HEK293 (cell line): ENCODE measurements around the gene BLOC1S6.
A peak's percentile ranks its signal among the peaks of the same experiment; 100 is the strongest.

Source experiments
- KLF7 ChIP-seq: fragments of 450-650 bp; formaldehyde crosslinking; IDR thresholded peaks from 2 replicates; pipeline ENCODE4 v1.5.1; 2016; ENCODE audit warnings: missing biosample characterization, missing genetic modification characterization, borderline replicate concordance
- SCRT1 ChIP-seq: fragments of 450-650 bp; formaldehyde crosslinking; IDR thresholded peaks from 2 replicates; pipeline ENCODE4 v1.5.1; 2016; ENCODE audit warnings: missing biosample characterization, missing genetic modification characterization, borderline replicate concordance
- SP7 ChIP-seq: fragments of 450-650 bp; formaldehyde crosslinking; IDR thresholded peaks from 2 replicates; pipeline ENCODE4 v1.5.1; 2016; ENCODE audit warnings: missing biosample characterization, missing genetic modification characterization
- ZBTB7A ChIP-seq: fragments of 450-650 bp; formaldehyde crosslinking; IDR thresholded peaks from 2 replicates; pipeline ENCODE4 v1.5.1; 2016; ENCODE audit warnings: low read depth, missing biosample characterization, missing genetic modification characterization
- ZFHX2 ChIP-seq: fragments of 450-650 bp; formaldehyde crosslinking; conservative IDR thresholded peaks from 2 replicates; pipeline ENCODE4 v1.5.1; 2016; ENCODE audit warnings: missing biosample characterization, missing genetic modification characterization
- ZFP37 ChIP-seq: fragments of 450-650 bp; formaldehyde crosslinking; IDR thresholded peaks from 2 replicates; pipeline ENCODE4 v1.5.1; 2016; ENCODE audit warnings: missing biosample characterization, missing genetic modification characterization
- ZNF146 ChIP-seq: fragments of 450-650 bp; formaldehyde crosslinking; IDR thresholded peaks from 2 replicates; pipeline ENCODE4 v1.5.1; 2016; ENCODE audit warnings: missing biosample characterization, missing genetic modification characterization
- ZNF169 ChIP-seq: fragments of 450-650 bp; formaldehyde crosslinking; IDR thresholded peaks from 2 replicates; pipeline ENCODE4 v1.5.1; 2016; ENCODE audit warnings: missing biosample characterization, missing genetic modification characterization
- ZNF23 ChIP-seq: fragments of 450-650 bp; formaldehyde crosslinking; IDR thresholded peaks from 2 replicates; pipeline ENCODE4 v1.5.1; 2016; ENCODE audit warnings: missing biosample characterization, missing genetic modification characterization, borderline replicate concordance
- ZNF24 ChIP-seq: fragments of 450-650 bp; formaldehyde crosslinking; IDR thresholded peaks from 2 replicates; pipeline ENCODE4 v1.5.1; 2016; ENCODE audit warnings: missing biosample characterization, missing genetic modification characterization
- ZNF302 ChIP-seq: fragments of 450-650 bp; formaldehyde crosslinking; IDR thresholded peaks from 2 replicates; pipeline ENCODE4 v1.5.1; 2016; ENCODE audit warnings: missing biosample characterization, missing genetic modification characterization, low read depth
- ZNF391 ChIP-seq: fragments of 450-650 bp; formaldehyde crosslinking; IDR thresholded peaks from 2 replicates; pipeline ENCODE4 v1.5.1; 2016; ENCODE audit warnings: low read depth, missing biosample characterization, missing genetic modification characterization, borderline replicate concordance
- ZNF404 ChIP-seq: fragments of 450-650 bp; formaldehyde crosslinking; IDR thresholded peaks from 2 replicates; pipeline ENCODE4 v1.5.1; 2017; ENCODE audit warnings: missing biosample characterization, missing genetic modification characterization
- ZNF433 ChIP-seq: fragments of 450-650 bp; formaldehyde crosslinking; IDR thresholded peaks from 2 replicates; pipeline ENCODE4 v1.5.1; 2016; ENCODE audit warnings: missing biosample characterization, missing genetic modification characterization, low read depth
- ZNF544 ChIP-seq: fragments of 450-650 bp; formaldehyde crosslinking; IDR thresholded peaks from 2 replicates; pipeline ENCODE4 v1.5.0; 2017; ENCODE audit warnings: missing biosample characterization, missing genetic modification characterization
- ZNF548 ChIP-seq: fragments of 450-650 bp; formaldehyde crosslinking; IDR thresholded peaks from 2 replicates; pipeline ENCODE4 v1.5.1; 2016; ENCODE audit warnings: missing biosample characterization, missing genetic modification characterization
- ZNF549 ChIP-seq: fragments of 450-650 bp; IDR thresholded peaks from 2 replicates; pipeline ENCODE4 v1.5.1; 2018; ENCODE audit warnings: missing biosample characterization, missing genetic modification characterization, mild to moderate bottlenecking, inconsistent platforms, moderate library complexity
- ZNF624 ChIP-seq: fragments of 450-650 bp; formaldehyde crosslinking; IDR thresholded peaks from 2 replicates; pipeline ENCODE4 v1.5.1; 2017; ENCODE audit warnings: missing biosample characterization, missing genetic modification characterization
- ZNF76 ChIP-seq: fragments of 450-650 bp; formaldehyde crosslinking; IDR thresholded peaks from 2 replicates; pipeline ENCODE4; 2016; ENCODE audit warnings: low read depth, missing biosample characterization, missing genetic modification characterization, borderline replicate concordance
- ZNF768 ChIP-seq: fragments of 450-650 bp; formaldehyde crosslinking; IDR thresholded peaks from 2 replicates; pipeline ENCODE4 v1.5.1; 2018; ENCODE audit warnings: missing biosample characterization, mild to moderate bottlenecking, missing genetic modification characterization
- ZXDB ChIP-seq: fragments of 450-650 bp; formaldehyde crosslinking; IDR thresholded peaks from 2 replicates; pipeline ENCODE4 v1.5.1; 2016; ENCODE audit warnings: missing biosample characterization, missing genetic modification characterization
- TF ChIP-seq, protein P1 (sequence below): fragments of 450-650 bp; formaldehyde crosslinking; IDR thresholded peaks from 2 replicates; pipeline ENCODE4 v1.5.1; 2017; ENCODE audit warnings: missing biosample characterization, mild to moderate bottlenecking, missing genetic modification characterization, moderate library complexity
- TF ChIP-seq, protein P2 (sequence below): fragments of 450-650 bp; formaldehyde crosslinking; IDR thresholded peaks from 2 replicates; pipeline ENCODE4 v1.5.1; 2016; ENCODE audit warnings: missing biosample characterization, missing genetic modification characterization, borderline replicate concordance
- TF ChIP-seq, protein P3 (sequence below): fragments of 450-650 bp; formaldehyde crosslinking; IDR thresholded peaks from 2 replicates; pipeline ENCODE4 v1.5.1; 2016; ENCODE audit warnings: missing biosample characterization, missing genetic modification characterization
- TF ChIP-seq, protein P4 (sequence below): fragments of 450-650 bp; formaldehyde crosslinking; IDR thresholded peaks from 2 replicates; pipeline ENCODE4 v1.5.1; 2016; ENCODE audit warnings: missing biosample characterization, missing genetic modification characterization
- TF ChIP-seq, protein P5 (sequence below): fragments of 450-650 bp; formaldehyde crosslinking; IDR thresholded peaks from 2 replicates; pipeline ENCODE4 v1.5.1; 2016; ENCODE audit warnings: missing biosample characterization, missing genetic modification characterization
- TF ChIP-seq, protein P6 (sequence below): fragments of 450-650 bp; formaldehyde crosslinking; IDR thresholded peaks from 2 replicates; pipeline ENCODE4 v1.5.1; 2016; ENCODE audit warnings: missing biosample characterization, missing genetic modification characterization
- TF ChIP-seq, protein P7 (sequence below): fragments of 450-650 bp; formaldehyde crosslinking; IDR thresholded peaks from 2 replicates; pipeline ENCODE4 v1.5.1; 2016; ENCODE audit warnings: missing biosample characterization, missing genetic modification characterization

Gene BLOC1S6

DNA sequence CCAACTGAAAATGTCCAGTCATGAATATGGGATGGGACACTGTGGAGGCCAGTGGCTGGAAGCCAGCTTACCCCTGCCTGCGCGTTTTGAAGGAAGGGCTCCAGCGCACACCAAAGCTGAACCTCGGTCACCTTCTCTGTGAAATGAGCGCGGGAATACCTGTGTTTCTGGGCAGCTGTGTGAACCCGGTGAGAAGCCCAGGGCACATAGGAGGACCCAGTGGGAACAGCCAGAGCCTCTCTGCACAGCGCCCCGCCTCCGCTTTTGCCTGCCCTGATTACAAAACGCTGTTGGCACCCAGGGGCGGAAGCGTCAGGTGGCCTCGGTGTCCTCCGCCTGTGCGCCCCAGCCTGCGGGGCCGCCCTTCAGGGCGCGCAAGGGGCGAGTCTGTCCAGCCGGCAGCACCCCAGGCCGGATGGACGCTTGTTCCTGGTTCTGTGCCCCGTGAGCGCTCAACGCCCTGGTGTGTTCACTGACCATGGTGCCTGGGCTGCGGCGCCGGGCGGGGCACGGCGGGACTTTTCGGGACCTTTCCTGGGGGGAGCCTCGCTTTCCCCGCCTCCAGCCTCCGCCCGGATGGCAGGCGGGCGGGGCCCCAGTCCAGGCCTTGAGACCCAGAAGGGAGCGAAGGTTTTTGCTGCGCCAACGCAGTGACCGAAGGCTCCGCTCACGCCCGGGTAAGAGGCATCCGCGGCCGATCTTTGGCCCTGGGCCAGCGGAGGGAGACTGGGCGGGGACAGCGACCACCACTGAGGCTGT lies 47.4 kb downstream of the BLOC1S6 start, which contains the start of gene SQOR (continued):
- TF ChIP-seq, protein P1, sequence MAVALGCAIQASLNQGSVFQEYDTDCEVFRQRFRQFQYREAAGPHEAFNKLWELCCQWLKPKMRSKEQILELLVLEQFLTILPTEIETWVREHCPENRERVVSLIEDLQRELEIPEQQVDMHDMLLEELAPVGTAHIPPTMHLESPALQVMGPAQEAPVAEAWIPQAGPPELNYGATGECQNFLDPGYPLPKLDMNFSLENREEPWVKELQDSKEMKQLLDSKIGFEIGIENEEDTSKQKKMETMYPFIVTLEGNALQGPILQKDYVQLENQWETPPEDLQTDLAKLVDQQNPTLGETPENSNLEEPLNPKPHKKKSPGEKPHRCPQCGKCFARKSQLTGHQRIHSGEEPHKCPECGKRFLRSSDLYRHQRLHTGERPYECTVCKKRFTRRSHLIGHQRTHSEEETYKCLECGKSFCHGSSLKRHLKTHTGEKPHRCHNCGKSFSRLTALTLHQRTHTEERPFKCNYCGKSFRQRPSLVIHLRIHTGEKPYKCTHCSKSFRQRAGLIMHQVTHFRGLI = no peak
- TF ChIP-seq, protein P2, sequence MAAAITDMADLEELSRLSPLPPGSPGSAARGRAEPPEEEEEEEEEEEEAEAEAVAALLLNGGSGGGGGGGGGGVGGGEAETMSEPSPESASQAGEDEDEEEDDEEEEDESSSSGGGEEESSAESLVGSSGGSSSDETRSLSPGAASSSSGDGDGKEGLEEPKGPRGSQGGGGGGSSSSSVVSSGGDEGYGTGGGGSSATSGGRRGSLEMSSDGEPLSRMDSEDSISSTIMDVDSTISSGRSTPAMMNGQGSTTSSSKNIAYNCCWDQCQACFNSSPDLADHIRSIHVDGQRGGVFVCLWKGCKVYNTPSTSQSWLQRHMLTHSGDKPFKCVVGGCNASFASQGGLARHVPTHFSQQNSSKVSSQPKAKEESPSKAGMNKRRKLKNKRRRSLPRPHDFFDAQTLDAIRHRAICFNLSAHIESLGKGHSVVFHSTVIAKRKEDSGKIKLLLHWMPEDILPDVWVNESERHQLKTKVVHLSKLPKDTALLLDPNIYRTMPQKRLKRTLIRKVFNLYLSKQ = no peak
- TF ChIP-seq ZBTB7A (tag by site-specific recombination) (no peak), ZNF433 (tag by site-specific recombination) (no peak), ZNF169 (tag by site-specific recombination) (no peak), ZXDB (tag by site-specific recombination) (peak; percentile 99), ZNF768 (no peak), ZNF624 (no peak), KLF7 (tag by site-specific recombination) (peak; percentile 13; the same call in 1 of the 2 replicates), ZNF548 (tag by site-specific recombination) (no peak), ZNF302 (tag by site-specific recombination) (no peak), ZNF391 (tag by site-specific recombination) (no peak), ZNF23 (tag by site-specific recombination) (no peak), SP7 (tag by site-specific recombination) (peak; percentile 63), ZFHX2 (tag by site-specific recombination) (peak; percentile 71), ZNF549 (tag by site-specific recombination) (no peak), ZFP37 (tag by site-specific recombination) (peak; percentile 76; the same call in 1 of the 2 replicates), ZNF24 (no peak), SCRT1 (tag by site-specific recombination) (no peak), ZNF146 (no peak), ZNF76 (tag by site-specific recombination) (peak; percentile 62; the same call in 1 of the 2 replicates), ZNF544 (tag by site-specific recombination) (no peak), ZNF404 (tag by site-specific recombination) (no peak)
- TF ChIP-seq, protein P3, sequence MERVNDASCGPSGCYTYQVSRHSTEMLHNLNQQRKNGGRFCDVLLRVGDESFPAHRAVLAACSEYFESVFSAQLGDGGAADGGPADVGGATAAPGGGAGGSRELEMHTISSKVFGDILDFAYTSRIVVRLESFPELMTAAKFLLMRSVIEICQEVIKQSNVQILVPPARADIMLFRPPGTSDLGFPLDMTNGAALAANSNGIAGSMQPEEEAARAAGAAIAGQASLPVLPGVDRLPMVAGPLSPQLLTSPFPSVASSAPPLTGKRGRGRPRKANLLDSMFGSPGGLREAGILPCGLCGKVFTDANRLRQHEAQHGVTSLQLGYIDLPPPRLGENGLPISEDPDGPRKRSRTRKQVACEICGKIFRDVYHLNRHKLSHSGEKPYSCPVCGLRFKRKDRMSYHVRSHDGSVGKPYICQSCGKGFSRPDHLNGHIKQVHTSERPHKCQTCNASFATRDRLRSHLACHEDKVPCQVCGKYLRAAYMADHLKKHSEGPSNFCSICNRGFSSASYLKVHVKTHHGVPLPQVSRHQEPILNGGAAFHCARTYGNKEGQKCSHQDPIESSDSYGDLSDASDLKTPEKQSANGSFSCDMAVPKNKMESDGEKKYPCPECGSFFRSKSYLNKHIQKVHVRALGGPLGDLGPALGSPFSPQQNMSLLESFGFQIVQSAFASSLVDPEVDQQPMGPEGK = peak; percentile 89
- TF ChIP-seq, protein P4, sequence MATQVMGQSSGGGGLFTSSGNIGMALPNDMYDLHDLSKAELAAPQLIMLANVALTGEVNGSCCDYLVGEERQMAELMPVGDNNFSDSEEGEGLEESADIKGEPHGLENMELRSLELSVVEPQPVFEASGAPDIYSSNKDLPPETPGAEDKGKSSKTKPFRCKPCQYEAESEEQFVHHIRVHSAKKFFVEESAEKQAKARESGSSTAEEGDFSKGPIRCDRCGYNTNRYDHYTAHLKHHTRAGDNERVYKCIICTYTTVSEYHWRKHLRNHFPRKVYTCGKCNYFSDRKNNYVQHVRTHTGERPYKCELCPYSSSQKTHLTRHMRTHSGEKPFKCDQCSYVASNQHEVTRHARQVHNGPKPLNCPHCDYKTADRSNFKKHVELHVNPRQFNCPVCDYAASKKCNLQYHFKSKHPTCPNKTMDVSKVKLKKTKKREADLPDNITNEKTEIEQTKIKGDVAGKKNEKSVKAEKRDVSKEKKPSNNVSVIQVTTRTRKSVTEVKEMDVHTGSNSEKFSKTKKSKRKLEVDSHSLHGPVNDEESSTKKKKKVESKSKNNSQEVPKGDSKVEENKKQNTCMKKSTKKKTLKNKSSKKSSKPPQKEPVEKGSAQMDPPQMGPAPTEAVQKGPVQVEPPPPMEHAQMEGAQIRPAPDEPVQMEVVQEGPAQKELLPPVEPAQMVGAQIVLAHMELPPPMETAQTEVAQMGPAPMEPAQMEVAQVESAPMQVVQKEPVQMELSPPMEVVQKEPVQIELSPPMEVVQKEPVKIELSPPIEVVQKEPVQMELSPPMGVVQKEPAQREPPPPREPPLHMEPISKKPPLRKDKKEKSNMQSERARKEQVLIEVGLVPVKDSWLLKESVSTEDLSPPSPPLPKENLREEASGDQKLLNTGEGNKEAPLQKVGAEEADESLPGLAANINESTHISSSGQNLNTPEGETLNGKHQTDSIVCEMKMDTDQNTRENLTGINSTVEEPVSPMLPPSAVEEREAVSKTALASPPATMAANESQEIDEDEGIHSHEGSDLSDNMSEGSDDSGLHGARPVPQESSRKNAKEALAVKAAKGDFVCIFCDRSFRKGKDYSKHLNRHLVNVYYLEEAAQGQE (tag by site-specific recombination) = 0 out of 2 replicates have a peak, but pooled peaks have one; percentile 51
- TF ChIP-seq, protein P5, sequence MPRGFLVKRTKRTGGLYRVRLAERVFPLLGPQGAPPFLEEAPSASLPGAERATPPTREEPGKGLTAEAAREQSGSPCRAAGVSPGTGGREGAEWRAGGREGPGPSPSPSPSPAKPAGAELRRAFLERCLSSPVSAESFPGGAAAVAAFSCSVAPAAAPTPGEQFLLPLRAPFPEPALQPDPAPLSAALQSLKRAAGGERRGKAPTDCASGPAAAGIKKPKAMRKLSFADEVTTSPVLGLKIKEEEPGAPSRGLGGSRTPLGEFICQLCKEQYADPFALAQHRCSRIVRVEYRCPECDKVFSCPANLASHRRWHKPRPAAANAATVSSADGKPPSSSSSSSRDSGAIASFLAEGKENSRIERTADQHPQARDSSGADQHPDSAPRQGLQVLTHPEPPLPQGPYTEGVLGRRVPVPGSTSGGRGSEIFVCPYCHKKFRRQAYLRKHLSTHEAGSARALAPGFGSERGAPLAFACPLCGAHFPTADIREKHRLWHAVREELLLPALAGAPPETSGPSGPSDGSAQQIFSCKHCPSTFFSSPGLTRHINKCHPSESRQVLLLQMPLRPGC (tag by site-specific recombination) = no peak
- TF ChIP-seq, protein P6, sequence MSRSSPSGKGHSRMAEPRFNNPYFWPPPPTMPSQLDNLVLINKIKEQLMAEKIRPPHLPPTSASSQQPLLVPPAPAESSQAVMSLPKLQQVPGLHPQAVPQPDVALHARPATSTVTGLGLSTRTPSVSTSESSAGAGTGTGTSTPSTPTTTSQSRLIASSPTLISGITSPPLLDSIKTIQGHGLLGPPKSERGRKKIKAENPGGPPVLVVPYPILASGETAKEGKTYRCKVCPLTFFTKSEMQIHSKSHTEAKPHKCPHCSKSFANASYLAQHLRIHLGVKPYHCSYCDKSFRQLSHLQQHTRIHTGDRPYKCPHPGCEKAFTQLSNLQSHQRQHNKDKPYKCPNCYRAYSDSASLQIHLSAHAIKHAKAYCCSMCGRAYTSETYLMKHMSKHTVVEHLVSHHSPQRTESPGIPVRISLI (tag by site-specific recombination) = no peak
- TF ChIP-seq, protein P7, sequence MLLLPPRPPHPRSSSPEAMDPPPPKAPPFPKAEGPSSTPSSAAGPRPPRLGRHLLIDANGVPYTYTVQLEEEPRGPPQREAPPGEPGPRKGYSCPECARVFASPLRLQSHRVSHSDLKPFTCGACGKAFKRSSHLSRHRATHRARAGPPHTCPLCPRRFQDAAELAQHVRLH (tag by site-specific recombination) = no peak
